SH-SY5Y (cell line): ENCODE data around the gene CNGB1.

Experiments
- GATA2 ChIP-seq: IDR thresholded peaks from 2 replicates; pipeline ENCODE4 v1.6.1; 2011; ENCODE audit warnings: mild to moderate bottlenecking, low read depth, low read length
- GATA3 ChIP-seq: IDR thresholded peaks from 2 replicates; pipeline ENCODE4 v1.6.1; 2011; ENCODE audit warnings: low read depth, mild to moderate bottlenecking, low read length, moderate library complexity

DNA sequence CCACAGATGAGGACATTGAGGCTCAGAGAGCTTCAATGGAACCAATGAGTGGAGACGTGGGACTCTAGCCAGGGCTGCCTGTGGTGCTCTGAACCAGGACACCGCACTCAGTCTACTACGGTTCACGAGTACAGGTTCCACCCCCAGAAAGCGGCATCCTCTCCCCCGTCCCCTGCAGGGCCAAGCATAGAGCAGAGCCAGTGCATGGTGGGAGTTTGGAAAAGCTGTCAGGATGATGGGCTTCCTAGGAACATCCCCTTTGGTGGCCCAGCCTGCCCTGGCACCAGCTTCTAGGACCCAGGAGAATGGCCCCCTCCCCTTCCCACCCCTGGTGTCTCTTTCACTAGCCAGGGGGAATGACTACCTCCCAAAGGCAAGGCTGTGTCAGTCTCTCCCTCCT lies 21.2 kb upstream of the CNGB1 start:
- TF ChIP-seq GATA3: no peak
- TF ChIP-seq GATA2: no peak
